AML-193 (cell line): ENCODE results near the gene C11orf97.
"Not testable (repeated sequence)": the region's sequence is repeated elsewhere in the genome, so short reads cannot be mapped to it uniquely, and the experiment has no call there.

Experiments used
- DNase-seq, 2 experiments: peaks; one replicate each; lab custom pipeline; 2025; lab: John Stamatoyannopoulos, UW

The C11orf97 gene

DNA sequence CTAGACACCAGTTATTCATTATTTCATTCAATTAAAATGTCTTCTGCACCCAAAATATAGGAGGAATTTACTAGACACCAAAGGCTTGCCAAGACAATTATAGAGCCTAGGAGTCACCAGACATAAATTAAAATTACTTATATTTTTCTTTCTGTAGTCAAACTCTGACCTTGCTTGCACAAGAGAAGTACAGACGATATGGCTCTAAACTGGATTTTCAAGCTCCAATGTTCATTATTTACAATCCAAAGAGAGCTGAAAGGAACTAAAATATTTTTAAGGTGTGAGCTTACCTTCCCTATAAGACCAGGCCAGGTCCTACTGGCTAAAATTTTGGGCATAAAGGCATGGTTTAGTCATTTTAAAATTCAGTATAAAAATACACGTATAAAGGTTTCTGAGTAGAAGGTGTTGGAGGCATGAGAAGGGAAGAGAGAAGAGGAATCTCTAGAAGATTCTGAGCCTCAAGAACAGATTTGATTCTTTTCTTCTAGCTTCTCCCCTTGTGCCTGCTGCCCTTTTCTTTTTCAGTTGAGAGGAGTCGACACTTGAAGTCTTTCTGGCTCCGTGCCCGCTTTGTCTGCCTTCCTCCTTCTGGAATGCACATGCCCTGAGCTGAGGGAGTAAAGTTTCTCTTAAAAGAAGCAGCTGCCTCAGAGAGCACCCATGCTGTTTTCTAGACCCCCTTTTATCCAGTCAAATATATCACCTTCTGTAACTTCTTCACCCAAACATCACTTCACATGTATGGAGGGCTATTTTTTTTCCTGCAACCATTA is 13.5 kb downstream of the C11orf97 start:
- peak; percentile 73 to 75 for DNase-seq

DNA sequence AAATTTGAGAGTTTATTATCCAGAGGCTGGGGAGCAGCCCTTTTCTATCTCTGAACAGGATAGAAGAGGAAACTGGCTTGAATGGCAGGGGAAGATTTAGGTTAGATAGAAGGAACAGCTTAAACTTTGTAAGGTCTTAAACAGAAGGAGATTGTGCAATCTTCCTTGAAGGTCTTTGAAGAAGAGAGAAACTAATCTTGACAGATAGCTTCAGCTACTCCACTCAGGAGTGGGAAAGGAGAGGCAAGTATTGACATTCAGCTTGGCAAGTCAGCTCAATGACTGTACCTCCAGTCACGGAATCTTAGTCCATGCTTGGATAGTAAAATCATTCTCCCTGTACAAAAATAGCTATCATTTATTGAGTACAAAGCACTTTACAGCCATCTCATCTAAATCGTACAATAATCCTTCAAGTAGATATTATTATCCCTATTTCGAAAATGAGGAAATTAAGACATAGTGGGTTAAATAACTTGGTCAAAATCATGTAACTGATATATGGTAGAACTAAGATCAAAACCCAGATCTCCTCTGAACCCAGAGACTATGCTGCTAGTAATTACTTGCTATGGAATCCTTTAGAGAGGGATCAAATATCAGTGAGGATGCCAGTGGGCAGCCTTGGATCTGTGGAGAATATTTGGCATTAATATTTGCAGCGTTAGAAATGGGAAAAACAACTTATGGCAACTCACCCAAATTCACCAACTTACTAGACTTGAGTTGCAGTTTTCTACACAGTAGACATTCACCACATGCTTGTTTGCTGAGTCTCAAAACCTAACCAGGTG is 14.6 kb downstream of the C11orf97 start:
- peak; percentile 57 to 72 for DNase-seq

DNA sequence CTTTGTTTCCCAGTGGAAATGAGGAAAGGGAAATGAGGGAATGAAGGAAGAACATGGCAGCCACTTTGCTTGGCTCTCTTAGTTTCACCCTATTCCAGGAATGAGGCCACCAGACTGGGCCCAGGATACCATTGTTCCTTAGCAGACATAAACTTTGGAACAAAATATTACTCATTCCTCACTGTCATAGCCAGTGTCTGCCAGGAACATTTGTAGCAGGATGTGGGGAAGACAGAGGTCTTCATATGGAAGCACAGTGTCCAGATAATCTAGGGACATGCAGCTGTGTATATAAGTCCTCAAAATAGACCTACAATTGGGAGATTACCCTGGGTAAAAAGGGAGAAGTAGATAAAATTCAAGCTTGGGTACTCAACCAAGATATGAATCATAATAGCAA is 16.3 kb downstream of the C11orf97 start:
- DNase-seq, result no peak

GRCh38 chr11:94532211-94532610 is 19.9 kb downstream of the C11orf97 start:
- no peak for DNase-seq

GRCh38 chr11:94533206-94533605 is 20.9 kb downstream of the C11orf97 start:
- no peak for DNase-seq

- no peak for DNase-seq
These were observed 21.7 kb downstream of the C11orf97 start for GRCh38 chr11:94533696-94534630.

- DNase-seq, result no peak
These were observed 24.1 kb downstream of the C11orf97 start for GRCh38 chr11:94536386-94536785.

- DNase-seq, result no peak
These were observed 24.9 kb downstream of the C11orf97 start for GRCh38 chr11:94537031-94537600.

- no peak for DNase-seq
These were observed 27.2 kb downstream of the C11orf97 start for GRCh38 chr11:94539420-94539819.

GRCh38 chr11:94543695-94544645 is 31.7 kb downstream of the C11orf97 start, which contains the start of gene FUT4:
Gene FUT4 (plus strand): TSS chr11:94543921. CDS start chr11:94544134, 213 bp downstream.
- peak; percentile 86 to 87 for DNase-seq

DNA sequence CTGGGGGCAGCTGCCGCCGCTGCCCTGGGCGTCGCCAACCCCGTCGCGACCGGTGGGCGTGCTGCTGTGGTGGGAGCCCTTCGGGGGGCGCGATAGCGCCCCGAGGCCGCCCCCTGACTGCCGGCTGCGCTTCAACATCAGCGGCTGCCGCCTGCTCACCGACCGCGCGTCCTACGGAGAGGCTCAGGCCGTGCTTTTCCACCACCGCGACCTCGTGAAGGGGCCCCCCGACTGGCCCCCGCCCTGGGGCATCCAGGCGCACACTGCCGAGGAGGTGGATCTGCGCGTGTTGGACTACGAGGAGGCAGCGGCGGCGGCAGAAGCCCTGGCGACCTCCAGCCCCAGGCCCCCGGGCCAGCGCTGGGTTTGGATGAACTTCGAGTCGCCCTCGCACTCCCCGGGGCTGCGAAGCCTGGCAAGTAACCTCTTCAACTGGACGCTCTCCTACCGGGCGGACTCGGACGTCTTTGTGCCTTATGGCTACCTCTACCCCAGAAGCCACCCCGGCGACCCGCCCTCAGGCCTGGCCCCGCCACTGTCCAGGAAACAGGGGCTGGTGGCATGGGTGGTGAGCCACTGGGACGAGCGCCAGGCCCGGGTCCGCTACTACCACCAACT is 32.5 kb downstream of the C11orf97 start:
- DNase-seq, result no peak

DNA sequence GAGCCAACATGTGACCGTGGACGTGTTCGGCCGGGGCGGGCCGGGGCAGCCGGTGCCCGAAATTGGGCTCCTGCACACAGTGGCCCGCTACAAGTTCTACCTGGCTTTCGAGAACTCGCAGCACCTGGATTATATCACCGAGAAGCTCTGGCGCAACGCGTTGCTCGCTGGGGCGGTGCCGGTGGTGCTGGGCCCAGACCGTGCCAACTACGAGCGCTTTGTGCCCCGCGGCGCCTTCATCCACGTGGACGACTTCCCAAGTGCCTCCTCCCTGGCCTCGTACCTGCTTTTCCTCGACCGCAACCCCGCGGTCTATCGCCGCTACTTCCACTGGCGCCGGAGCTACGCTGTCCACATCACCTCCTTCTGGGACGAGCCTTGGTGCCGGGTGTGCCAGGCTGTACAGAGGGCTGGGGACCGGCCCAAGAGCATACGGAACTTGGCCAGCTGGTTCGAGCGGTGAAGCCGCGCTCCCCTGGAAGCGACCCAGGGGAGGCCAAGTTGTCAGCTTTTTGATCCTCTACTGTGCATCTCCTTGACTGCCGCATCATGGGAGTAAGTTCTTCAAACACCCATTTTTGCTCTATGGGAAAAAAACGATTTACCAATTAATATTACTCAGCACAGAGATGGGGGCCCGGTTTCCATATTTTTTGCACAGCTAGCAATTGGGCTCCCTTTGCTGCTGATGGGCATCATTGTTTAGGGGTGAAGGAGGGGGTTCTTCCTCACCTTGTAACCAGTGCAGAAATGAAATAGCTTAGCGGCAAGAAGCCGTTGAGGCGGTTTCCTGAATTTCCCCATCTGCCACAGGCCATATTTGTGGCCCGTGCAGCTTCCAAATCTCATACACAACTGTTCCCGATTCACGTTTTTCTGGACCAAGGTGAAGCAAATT is 33.3 kb downstream of the C11orf97 start:
- peak; percentile 29 to 36 for DNase-seq

GRCh38 chr11:94546162-94546470 is 33.9 kb downstream of the C11orf97 start:
- no peak for DNase-seq

DNA sequence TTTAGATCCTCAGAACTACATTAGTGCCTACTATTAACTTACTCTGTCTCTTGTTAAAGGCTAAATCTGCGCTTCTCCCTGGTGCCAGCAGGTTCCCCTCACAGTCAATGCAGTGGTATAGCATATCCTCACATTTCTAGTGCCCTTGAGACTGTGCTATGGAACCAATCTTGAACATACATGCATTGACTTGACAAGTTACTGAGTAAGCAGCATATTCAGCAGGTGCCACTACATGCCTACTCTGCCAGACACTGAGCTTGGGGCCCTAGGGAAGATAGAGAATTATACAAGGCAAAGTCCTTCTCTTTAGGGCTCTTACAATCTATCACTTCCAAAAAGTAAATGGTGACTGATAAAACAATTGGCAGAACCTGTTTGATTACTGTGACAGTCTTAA is 34.6 kb downstream of the C11orf97 start:
- DNase-seq, result no peak

DNA sequence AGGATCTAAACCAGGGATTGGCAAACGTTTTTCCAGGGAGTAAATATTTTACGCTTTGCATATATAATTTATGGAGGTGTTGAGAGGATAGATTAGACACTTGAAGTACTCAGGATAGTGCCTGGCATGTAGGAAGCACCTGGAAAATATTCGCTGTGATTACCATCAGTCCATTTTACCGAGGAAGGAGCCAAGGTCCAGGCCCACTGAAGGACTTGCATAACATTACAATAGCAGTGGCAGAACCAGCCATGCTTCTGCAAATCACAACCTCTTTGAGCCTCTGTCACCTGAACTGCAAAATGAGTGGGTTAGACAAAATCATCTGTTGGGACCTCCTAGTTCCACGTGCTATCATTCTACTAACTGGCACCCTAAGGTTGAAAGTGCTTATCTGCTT is 36.9 kb downstream of the C11orf97 start:
- DNase-seq, result no peak

- peak; percentile 36 to 42 for DNase-seq
These were observed 38.3 kb downstream of the C11orf97 start for GRCh38 chr11:94550513-94550912.

DNA sequence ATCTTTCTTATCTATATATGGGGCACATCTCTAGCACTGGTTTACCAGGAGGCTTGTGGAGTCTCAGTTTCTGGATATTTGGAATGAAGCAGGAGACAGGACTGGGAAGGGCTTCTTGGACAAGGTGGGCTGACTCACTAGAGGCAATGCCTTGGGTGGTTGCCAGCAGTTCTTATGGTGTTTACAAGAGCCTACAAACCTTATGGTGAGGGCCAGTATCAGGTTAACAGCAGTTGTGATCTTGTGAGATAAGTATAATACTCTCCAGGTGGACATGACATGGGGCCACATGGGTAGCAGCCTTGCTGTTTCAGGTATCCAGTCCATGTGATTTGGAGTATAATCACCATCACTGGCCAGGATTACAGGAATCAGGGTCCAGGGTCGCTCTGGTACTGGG is 41.7 kb downstream of the C11orf97 start:
- no peak for DNase-seq

- DNase-seq, result not testable (repeated sequence)
These were observed 43.6 kb downstream of the C11orf97 start for GRCh38 chr11:94555752-94556329.

DNA sequence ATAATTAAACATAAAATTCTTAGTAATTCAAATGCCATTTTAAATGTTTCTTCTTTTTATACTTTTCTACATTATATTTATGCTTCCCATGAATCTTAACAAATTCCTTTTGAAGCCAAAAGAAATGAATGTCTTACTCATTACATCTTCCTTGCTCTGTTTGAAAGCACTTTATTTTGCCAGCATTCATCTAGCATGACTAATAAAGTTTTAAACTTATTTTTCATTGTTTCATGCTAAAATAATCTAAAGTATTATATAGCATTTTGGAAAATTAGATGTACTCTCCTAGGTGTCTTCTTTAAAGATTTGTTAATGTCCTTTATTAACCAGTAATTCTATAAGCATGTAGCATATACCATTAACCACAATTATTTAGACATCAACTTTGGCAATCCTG is 45.2 kb downstream of the C11orf97 start:
- no peak for DNase-seq
